Caco-2 (cell line): ENCODE measurements around the gene ITIH5. TPM values are rescaled to one million over a fixed set of nuclear protein-coding genes. Genes with fewer than 3 reads are reported as not detected.

ENCODE experiments used
- BruUV-seq: library from RNA; stranded (reverse); fragments of 400-500 nt; replicated peaks from 2 replicates; lab custom pipeline; 2021; lab: Mats Ljungman, UMichigan
- CTCF ChIA-PET: fragments of 300-600 bp; sonication (Branson Sonifier 250); formaldehyde crosslinking; loops from one replicate; lab custom pipeline; 2022; ENCODE audit warnings: antibody characterized with exemption; lab: Charles Lee
- POLR2A ChIA-PET: fragments of 300-600 bp; sonication (Branson Sonifier 250); formaldehyde crosslinking; loops from one replicate; lab custom pipeline; 2022; ENCODE audit warnings: antibody characterized with exemption; lab: Charles Lee
- DNase-seq, 2 experiments: peaks; one replicate each; pipeline versions ENCODE4 v3.0.0 to v3.0.0-alpha.2; 2020 to 2022
- H3K27me3 ChIP-seq: replicated peaks from 2 replicates; pipeline ENCODE4 v1.6.0; 2011; ENCODE audit warnings: low read length; ENCODE audit not compliant: control insufficient read depth, insufficient read depth
- H3K36me3 ChIP-seq: 2 replicates; pipeline ENCODE4 v1.5.1; 2011; ENCODE audit warnings: low read length; ENCODE audit not compliant: control insufficient read depth, insufficient read depth
- H3K4me1 ChIP-seq: fragments of 250-450 bp; sonication (Bioruptor Pico); 2 replicates; pipeline ENCODE4 v1.5.1; 2020; ENCODE audit warnings: mild to moderate bottlenecking
- H3K4me3 ChIP-seq: 2 replicates; pipeline ENCODE4 v1.5.1; 2011; ENCODE audit warnings: low read depth, mild to moderate bottlenecking, control low read depth, low read length
- H3K9me3 ChIP-seq: fragments of 250-450 bp; sonication (Bioruptor Pico); 2 replicates; pipeline ENCODE4 v1.5.1; 2020; ENCODE audit warnings: mild to moderate bottlenecking, moderate library complexity
- H3K27ac Mint-ChIP-seq: one replicate; pipeline ENCODE4 v1.8.0; 2022; ENCODE audit warnings: mixed read lengths; ENCODE audit not compliant: unreplicated experiment
- H3K27me3 Mint-ChIP-seq: one replicate; pipeline ENCODE4 v1.8.0; 2022; ENCODE audit warnings: mixed read lengths; ENCODE audit not compliant: insufficient read depth, unreplicated experiment
- H3K36me3 Mint-ChIP-seq: one replicate; pipeline ENCODE4 v1.8.0; 2022; ENCODE audit warnings: mild to moderate bottlenecking, mixed read lengths; ENCODE audit not compliant: insufficient read depth, unreplicated experiment
- H3K4me1 Mint-ChIP-seq: one replicate; pipeline ENCODE4 v1.8.0; 2022; ENCODE audit warnings: low read depth, mixed read lengths; ENCODE audit not compliant: unreplicated experiment
- H3K4me3 Mint-ChIP-seq: one replicate; pipeline ENCODE4 v1.8.0; 2022; ENCODE audit warnings: mild to moderate bottlenecking, moderate library complexity, mixed read lengths; ENCODE audit not compliant: unreplicated experiment
- H3K9me3 Mint-ChIP-seq: one replicate; pipeline ENCODE4 v1.8.0; 2022; ENCODE audit warnings: mixed read lengths; ENCODE audit not compliant: unreplicated experiment
- CTCF ChIP-seq, 2 experiments: fragments of 200-600 bp in 1 of 2; IDR thresholded peaks; 1 replicate in 1 of 2; 2 replicates in 1 of 2; pipeline versions ENCODE4 v1.5.1 to v1.8.0; 2011 to 2022; ENCODE audit warnings: antibody characterized with exemption in 1 of 2, control low read depth in 1 of 2, inconsistent platforms in 1 of 2, low read depth in 1 of 2, low read length in 1 of 2, mild to moderate bottlenecking in 1 of 2, moderate library complexity in 1 of 2; ENCODE audit not compliant: insufficient read depth in 1 of 2, severe bottlenecking in 1 of 2, unreplicated experiment in 1 of 2
- intact Hi-C: fragments of 100-400 bp; cut with micrococcal nuclease; formaldehyde crosslinking; loops from one replicate; pipeline ENCODE4 v1.10.0; 2022; ENCODE audit not compliant: unreplicated experiment
- total RNA-seq: library from RNA; stranded (reverse); gene quantifications from 2 replicates; pipeline ENCODE4 v1.2.3, GENCODE V29; 2022

The ITIH5 gene
- total RNA-seq, 1 experiment from 2014 or later = 0.18 TPM

GRCh38 chr10:7701158-7701742 lies 34.5 kb upstream of the ITIH5 start:
- no TSS peak for BruUV-seq
- Histone ChIP-seq H3K4me3 (no peak overlapping the region), H3K27me3 (no peaks in the 10 kb centered on the region), H3K4me1 (peaks cover 9% of the 10 kb centered on the region), H3K9me3 (no peaks in the 10 kb centered on the region), H3K36me3 (no peaks in the 10 kb centered on the region)
- POLR2A ChIA-PET = no interaction called here
- Mint-ChIP-seq H3K4me1 (peaks cover under 1% of the 10 kb centered on the region), H3K27me3 (no peaks in the 10 kb centered on the region), H3K9me3 (peaks cover 9% of the 10 kb centered on the region), H3K4me3 (no peak overlapping the region), H3K27ac (peak overlapping the region; percentile 52), H3K36me3 (no peaks in the 10 kb centered on the region)
- CTCF ChIA-PET = interaction anchor here (1.0 to 1.2 kb wide), 4 partner anchors 14 to 176 kb away, joined by 4 to 24 read pairs (median 9); no protein-coding TSS in a partner anchor
- no peak for DNase-seq
- TF ChIP-seq CTCF (IDR thresholded peaks at IDR 0.05; ENCODE audit: insufficient read depth in 1 of 2, low read depth in 1 of 2, low read length in 1 of 2, severe bottlenecking in 1 of 2, unreplicated experiment in 1 of 2) = no peak
- intact Hi-C loops = loop anchor here (5.0 kb wide), 1 partner anchor 86 kb away; the partner anchor contains the start of genes ATP5F1C and KIN

- BruUV-seq = no TSS peak
- peak; percentile 61 to 80 for DNase-seq
- Mint-ChIP-seq H3K4me3 (no peak overlapping the region), H3K27me3 (no peaks in the 10 kb centered on the region), H3K9me3 (peaks cover 9% of the 10 kb centered on the region), H3K36me3 (no peaks in the 10 kb centered on the region), H3K4me1 (no peaks in the 10 kb centered on the region), H3K27ac (peak overlapping the region; percentile 52)
- H3K36me3 ChIP-seq = no peaks in the 10 kb centered on the region
- H3K9me3 ChIP-seq = no peaks in the 10 kb centered on the region
- H3K4me3 ChIP-seq = no peak overlapping the region
- H3K4me1 ChIP-seq = peaks cover 8% of the 10 kb centered on the region
- no peak for TF ChIP-seq CTCF (IDR thresholded peaks at IDR 0.05; ENCODE audit: insufficient read depth in 1 of 2, low read depth in 1 of 2, low read length in 1 of 2, severe bottlenecking in 1 of 2, unreplicated experiment in 1 of 2)
- ChIA-PET CTCF (interaction anchor here (0.6 to 1.2 kb wide), 7 partner anchors 13 to 666 kb away, joined by 3 to 24 read pairs (median 5); no protein-coding TSS in a partner anchor), POLR2A (no interaction called here)
- no peaks in the 10 kb centered on the region for H3K27me3 ChIP-seq
- intact Hi-C loops = loop anchor here (1.0 to 5.0 kb wide), 3 partner anchors 14 to 159 kb away; partner anchors contain the start of genes ATP5F1C and KIN
Observed at GRCh38 chr10:7700577-7701125, 33.9 kb upstream of the ITIH5 start.

- Histone ChIP-seq H3K4me1 (peaks cover 8% of the 10 kb centered on the region), H3K36me3 (no peaks in the 10 kb centered on the region), H3K9me3 (peaks cover 8% of the 10 kb centered on the region), H3K4me3 (no peak overlapping the region), H3K27me3 (no peaks in the 10 kb centered on the region)
- H3K36me3 Mint-ChIP-seq = no peaks in the 10 kb centered on the region
- peak overlapping the region; percentile 2 for H3K27ac Mint-ChIP-seq
- CTCF ChIA-PET = interaction anchor here (2.1 kb wide), 1 partner anchor 10 kb away, joined by 6 read pairs; no protein-coding TSS in a partner anchor
- intact Hi-C loops = no loop called here
- no peak overlapping the region for H3K4me3 Mint-ChIP-seq
- no TSS peak for BruUV-seq
- TF ChIP-seq CTCF (IDR thresholded peaks at IDR 0.05; ENCODE audit: insufficient read depth in 1 of 2, low read depth in 1 of 2, low read length in 1 of 2, severe bottlenecking in 1 of 2, unreplicated experiment in 1 of 2) = no peak
- DNase-seq = no peak
- no peaks in the 10 kb centered on the region for H3K4me1 Mint-ChIP-seq
- POLR2A ChIA-PET = no interaction called here
- no peaks in the 10 kb centered on the region for H3K27me3 Mint-ChIP-seq
- peaks cover 21% of the 10 kb centered on the region for H3K9me3 Mint-ChIP-seq
Observed at GRCh38 chr10:7697426-7697825, 30.7 kb upstream of the ITIH5 start.
